SK-N-SH (cell line): ENCODE data around the gene GABRR1. TPM values are rescaled to one million over a fixed set of nuclear protein-coding genes. Genes with fewer than 3 reads are reported as not detected.

Experiments used
- CTCF ChIA-PET: fragments of 300-600, 350-600 bp; formaldehyde crosslinking; extraction: SDS; loops from one replicate; lab custom pipeline; 2021; lab: Yijun Ruan, JAX
- POLR2A ChIA-PET: fragments of 350-600 bp; sonication (Branson Sonifier 250); formaldehyde crosslinking; extraction: SDS; loops from one replicate; lab custom pipeline; 2020; ENCODE audit warnings: antibody characterized with exemption, inconsistent platforms; lab: Yijun Ruan, JAX
- DNase-seq: peaks from one replicate; pipeline ENCODE4 v3.0.0; 2012
- H2AFZ ChIP-seq: fragments of 200-600 bp; sonication (generic); 2 replicates; pipeline ENCODE4 v1.8.1; 2016; ENCODE audit warnings: antibody characterized with exemption, mild to moderate bottlenecking, low read depth
- H3F3A ChIP-seq: fragments of 200-600 bp; sonication (generic); replicated peaks from 2 replicates; pipeline ENCODE3; 2016; ENCODE audit warnings: antibody characterized with exemption, mild to moderate bottlenecking; ENCODE audit not compliant: insufficient read depth
- H3K27ac ChIP-seq, 2 experiments: fragments of 200-500 bp in 1 of 2; fragments of 200-600 bp in 1 of 2; sonication (Bioruptor generic) in 1 of 2; sonication (generic), shearing (Covaris generic) in 1 of 2; 2 replicates each; pipeline versions ENCODE4 v1.5.1 to v1.6.1; 2014 to 2016; ENCODE audit warnings: low read depth in 2 of 2, inconsistent platforms in 1 of 2, low read length in 1 of 2, mild to moderate bottlenecking in 1 of 2, mixed read lengths in 1 of 2
- H3K27me3 ChIP-seq: fragments of 200-600 bp; sonication (generic), shearing (Covaris generic); 2 replicates; pipeline ENCODE4 v1.6.1; 2016; ENCODE audit warnings: mixed run types; ENCODE audit not compliant: insufficient read depth
- H3K36me3 ChIP-seq, 2 experiments: fragments of 200-500 bp in 1 of 2; fragments of 200-600 bp in 1 of 2; sonication (Bioruptor generic) in 1 of 2; sonication (generic) in 1 of 2; replicated peaks in 1 of 2; 2 replicates each; pipeline versions ENCODE3 to v1.5.1; 2014 to 2016; ENCODE audit warnings: low read length in 1 of 2, mild to moderate bottlenecking in 1 of 2; ENCODE audit not compliant: insufficient read depth in 2 of 2, control insufficient read depth in 1 of 2
- H3K4me1 ChIP-seq, 2 experiments: fragments of 200-500 bp in 1 of 2; fragments of 200-600 bp in 1 of 2; sonication (Bioruptor generic) in 1 of 2; sonication (generic), shearing (Covaris generic) in 1 of 2; 2 replicates each; pipeline versions ENCODE4 v1.5.1 to v1.6.1; 2014 to 2016; ENCODE audit warnings: low read depth in 1 of 2, low read length in 1 of 2, mixed run types in 1 of 2; ENCODE audit not compliant: insufficient read depth in 2 of 2, control insufficient read depth in 1 of 2
- H3K4me2 ChIP-seq: fragments of 200-600 bp; sonication (generic), shearing (Covaris generic); 2 replicates; pipeline ENCODE4 v1.6.1; 2017; ENCODE audit warnings: mixed run types
- H3K4me3 ChIP-seq, 2 experiments: fragments of 200-500 bp in 1 of 2; fragments of 200-600 bp in 1 of 2; sonication (Bioruptor generic) in 1 of 2; sonication (generic), shearing (Covaris generic) in 1 of 2; 2 replicates each; pipeline versions ENCODE4 v1.5.1 to v1.8.1; 2014 to 2016; ENCODE audit warnings: low read depth in 2 of 2, inconsistent platforms in 1 of 2, low read length in 1 of 2, mild to moderate bottlenecking in 1 of 2, mixed read lengths in 1 of 2, moderate library complexity in 1 of 2
- H3K79me2 ChIP-seq: fragments of 200-600 bp; sonication (generic); 2 replicates; pipeline ENCODE4 v1.8.1; 2017; ENCODE audit warnings: mild to moderate bottlenecking; ENCODE audit not compliant: insufficient read depth
- H3K9ac ChIP-seq: fragments of 200-600 bp; sonication (generic); 2 replicates; pipeline ENCODE4 v1.6.1; 2017; ENCODE audit warnings: mixed run types
- H3K9me2 ChIP-seq: fragments of 200-600 bp; sonication (generic); 2 replicates; pipeline ENCODE4 v1.6.1; 2017; ENCODE audit warnings: mixed run types
- H3K9me3 ChIP-seq: fragments of 200-600 bp; sonication (generic); 2 replicates; pipeline ENCODE4 v1.6.1; 2017; ENCODE audit warnings: mixed run types, mild to moderate bottlenecking, moderate library complexity
- H4K20me1 ChIP-seq: fragments of 200-600 bp; sonication (generic); 2 replicates; pipeline ENCODE4 v1.6.1; 2017; ENCODE audit warnings: mild to moderate bottlenecking, mixed run types; ENCODE audit not compliant: insufficient read depth
- CTCF ChIP-seq: fragments of 200-600 bp; sonication (generic); IDR thresholded peaks from 2 replicates; pipeline ENCODE4 v1.6.1; 2017; ENCODE audit warnings: antibody characterized with exemption, mild to moderate bottlenecking, moderate library complexity
- EZH2phosphoT487 ChIP-seq: fragments of 200-600 bp; sonication (generic); IDR thresholded peaks from 2 replicates; pipeline ENCODE4 v1.6.1; 2017; ENCODE audit warnings: low read depth, mixed run types, mild to moderate bottlenecking, antibody characterized with exemption, moderate library complexity, borderline replicate concordance
- JUND ChIP-seq: IDR thresholded peaks from 2 replicates; pipeline ENCODE4 v1.4.0; 2012
- MAX ChIP-seq: IDR thresholded peaks from 2 replicates; pipeline ENCODE4 v1.4.0; 2012; ENCODE audit warnings: low read depth
- MXI1 ChIP-seq: IDR thresholded peaks from 2 replicates; pipeline ENCODE4 v1.6.1; 2012; ENCODE audit warnings: mild to moderate bottlenecking, low read depth, low read length, improper control_type of control experiment
- NRF1 ChIP-seq: IDR thresholded peaks from 2 replicates; pipeline ENCODE4 v1.6.1; 2012; ENCODE audit warnings: low read depth, mild to moderate bottlenecking, low read length
- PBX3 ChIP-seq: IDR thresholded peaks from 2 replicates; pipeline ENCODE4; 2012
- TCF12 ChIP-seq: IDR thresholded peaks from 2 replicates; pipeline ENCODE4 v1.4.0; 2012
- ZBTB33 ChIP-seq: IDR thresholded peaks from 2 replicates; pipeline ENCODE4 v1.4.0; 2012; ENCODE audit warnings: low read depth, borderline replicate concordance
- WGBS: methylation state at CpG from one replicate; pipeline ENCODE4 v1.1.6; 2017; ENCODE audit warnings: low lambda C conversion rate; 5-methylcytosine and 5-hydroxymethylcytosine counted together
- polyA plus RNA-seq, 3 experiments: library from polyadenylated mRNA; depleted of rRNA; stranded (reverse); fragments of >200 nt; gene quantifications; 2 replicates each; pipeline ENCODE4 v1.2.3, GENCODE V29; 2012

Gene GABRR1
- polyA plus RNA-seq, 1 of the 3 experiments (the other 2 are of a cell fraction), result not detected

- Histone ChIP-seq H3K4me3 (no peak overlapping the region), H3K4me1 (peaks cover 0 to 7% of the 10 kb centered on the region in 2 experiments; a peak in 1 of 4 replicates), H3K9me2 (no peaks in the 10 kb centered on the region), H3K27me3 (no peaks in the 10 kb centered on the region), H3K4me2 (no peak overlapping the region), H3K9ac (no peak overlapping the region), H3K9me3 (no peaks in the 10 kb centered on the region), H2AFZ (no peak overlapping the region), H3K79me2 (no peaks in the 10 kb centered on the region), H3F3A (no peaks in the 10 kb centered on the region), H3K27ac (no peak overlapping the region), H4K20me1 (no peaks in the 10 kb centered on the region), H3K36me3 (no peaks in the 10 kb centered on the region)
- WGBS, result 83% methylated on average over 3 of the region's 4 CpGs
- CTCF ChIA-PET, result interaction anchor here (0.8 to 1.8 kb wide), 4 partner anchors 17 to 276 kb away, joined by 3 to 6 read pairs (median 5); partner anchors contain the start of gene UBE2J1
- TF ChIP-seq CTCF (no peak), MAX (no peak), TCF12 (no peak)
- DNase-seq, result no peak
- POLR2A ChIA-PET, result no interaction called here
Observed at GRCh38 chr6:89260310-89260709, 43.2 kb upstream of the GABRR1 start.

GRCh38 chr6:89258912-89259311, 41.8 kb upstream of the GABRR1 start:
- POLR2A ChIA-PET, result no interaction called here
- H3K79me2 ChIP-seq, result no peaks in the 10 kb centered on the region

More at GRCh38 chr6:89258912-89259311, 41.8 kb upstream of the GABRR1 start:
- no peaks in the 10 kb centered on the region for H3K27me3 ChIP-seq
- H3F3A ChIP-seq, result no peaks in the 10 kb centered on the region
- WGBS, result 57% methylated on average over 3 of the region's 3 CpGs
- no peaks in the 10 kb centered on the region for H3K36me3 ChIP-seq
- no peak overlapping the region for H3K4me3 ChIP-seq
- peaks cover 0 to 7% of the 10 kb centered on the region in 2 experiments; a peak in 1 of 4 replicates for H3K4me1 ChIP-seq
- no peak for DNase-seq
- H3K9me3 ChIP-seq, result no peaks in the 10 kb centered on the region
- TF ChIP-seq MXI1, result no peak
- no peak for TF ChIP-seq ZBTB33
- TF ChIP-seq MAX, result no peak
- no peak for TF ChIP-seq JUND
- TF ChIP-seq PBX3, result no peak
- no peak for TF ChIP-seq EZH2phosphoT487
- no peak for TF ChIP-seq NRF1
- TF ChIP-seq, all 33 proteins: peak for 0
- CTCF ChIA-PET, result interaction anchor here (3.2 kb wide), 1 partner anchor 276 kb away, joined by 10 read pairs; no protein-coding TSS in a partner anchor
- H3K4me2 ChIP-seq, result no peak overlapping the region
- H4K20me1 ChIP-seq, result no peaks in the 10 kb centered on the region
- no peak overlapping the region for H2AFZ ChIP-seq
- no peak overlapping the region for H3K9ac ChIP-seq
- no peak overlapping the region for H3K27ac ChIP-seq
- H3K9me2 ChIP-seq, result no peaks in the 10 kb centered on the region
